Small intestine (tissue), 7 donors: ENCODE results near the gene RGN. TPM values are rescaled to one million over a fixed set of nuclear protein-coding genes. Genes with fewer than 3 reads are reported as not detected.

Source experiments
- DNase-seq, 2 donors: peaks; one replicate each; pipeline versions ENCODE4 v3.0.0 to v3.0.0-alpha.2; 2013
- FAIRE-seq: peaks from 2 replicates; lab custom pipeline; 2012; peaks lifted over from hg19 to GRCh38; lab: Jason Lieb, UNC
- H3K27ac ChIP-seq, 3 donors: one replicate each; pipeline ENCODE4 v1.5.1; 2013; ENCODE audit warnings: low read length in 2 of 3, mild to moderate bottlenecking in 2 of 3, control low read depth in 1 of 3, inconsistent platforms in 1 of 3, low read depth in 1 of 3, moderate library complexity in 1 of 3
- H3K27me3 ChIP-seq, 3 donors: one replicate each; pipeline ENCODE4 v1.6.1; 2013; ENCODE audit warnings: low read length in 3 of 3, inconsistent platforms in 1 of 3; ENCODE audit not compliant: control insufficient read depth in 3 of 3, insufficient read depth in 3 of 3
- H3K36me3 ChIP-seq, 3 donors: one replicate each; pipeline ENCODE4 v1.6.1; 2013; ENCODE audit warnings: low read length in 3 of 3, inconsistent platforms in 1 of 3, low read depth in 1 of 3, mild to moderate bottlenecking in 1 of 3, moderate library complexity in 1 of 3; ENCODE audit not compliant: control insufficient read depth in 3 of 3, insufficient read depth in 2 of 3
- H3K4me1 ChIP-seq, 3 donors: one replicate each; pipeline ENCODE4 v1.6.1; 2013; ENCODE audit warnings: low read length in 2 of 3, inconsistent platforms in 1 of 3, low read depth in 1 of 3, mild to moderate bottlenecking in 1 of 3, moderate library complexity in 1 of 3; ENCODE audit not compliant: control insufficient read depth in 3 of 3, insufficient read depth in 2 of 3
- H3K4me3 ChIP-seq, 3 donors: one replicate each; pipeline ENCODE4 v1.5.1; 2013; ENCODE audit warnings: low read length in 3 of 3, control low read depth in 1 of 3, inconsistent platforms in 1 of 3, low read depth in 1 of 3, mild to moderate bottlenecking in 1 of 3, moderate library complexity in 1 of 3
- H3K9me3 ChIP-seq, 2 donors: one replicate each; pipeline ENCODE4 v1.6.1; 2013; ENCODE audit warnings: low read depth in 1 of 2, low read length in 1 of 2; ENCODE audit not compliant: control insufficient read depth in 2 of 2, insufficient read depth in 1 of 2
- WGBS, 3 donors: extraction: QIAGEN DNeasy Blood & Tissue Kit; methylation state at CpG; one replicate each; pipeline ENCODE4 v1.1.7; 2013; 5-methylcytosine and 5-hydroxymethylcytosine counted together
- polyA plus RNA-seq, 4 donors: library from polyadenylated mRNA; stranded (reverse) in 3 of 4; unstranded in 1 of 4; fragments of 200-250 nt in 3 of 4; fragments of 120-200 nt in 1 of 4; gene quantifications; one replicate each; pipeline versions ENCODE4 v1.2.1 to v1.2.3, GENCODE V29; 2013
- donor health status: healthy with polysubstance abuse.
- donor health status: control.
- donor health status: control.
- donor health status: Bipolar disorder and iron deficiency.
- donor health status: healthy.

Gene RGN
- polyA plus RNA-seq, 4 donors, result 1.8 to 315 (median 33.0) TPM

GRCh38 chrX:47068214-47068613, 10.0 kb upstream of the RGN start:
- Histone ChIP-seq H3K9me3 (no peaks in the 10 kb centered on the region), H3K27ac (no peak overlapping the region), H3K27me3 (no peaks in the 10 kb centered on the region), H3K4me3 (no peak overlapping the region), H3K4me1 (peaks cover 0 to 5% (median 0%) of the 10 kb centered on the region in 3 donors), H3K36me3 (no peaks in the 10 kb centered on the region)
- DNase-seq (no peak), FAIRE-seq (no peak)
- WGBS, 3 donors, result 36 to 46% (median 43%) methylated on average over 3 of the region's 3 CpGs

GRCh38 chrX:47068720-47069119, 9.5 kb upstream of the RGN start:
- Histone ChIP-seq H3K36me3 (no peaks in the 10 kb centered on the region), H3K27me3 (no peaks in the 10 kb centered on the region), H3K27ac (no peak overlapping the region), H3K9me3 (no peaks in the 10 kb centered on the region), H3K4me1 (peaks cover 0 to 5% (median 0%) of the 10 kb centered on the region in 3 donors), H3K4me3 (no peak overlapping the region)
- no peak for DNase-seq
- no peak for FAIRE-seq

- peak overlapping the region in 1 of 3 donors; percentile 81 for H3K27ac ChIP-seq
Measured at GRCh38 chrX:47080215-47080914, 2.1 kb downstream of the RGN start.

GRCh38 chrX:47080915-47081236, 2.6 kb downstream of the RGN start:
- FAIRE-seq (no peak), DNase-seq (no peak)
- peak overlapping the region in 1 of 3 donors; percentile 27 for H3K4me3 ChIP-seq
- WGBS, 3 donors, result 34 to 67% (median 41%) methylated on average over 5 of the region's 5 CpGs
- H3K27me3 ChIP-seq, result no peaks in the 10 kb centered on the region
- peak overlapping the region in 1 of 3 donors; percentile 81 for H3K27ac ChIP-seq
- H3K4me1 ChIP-seq, result peaks cover 0 to 10% (median 0%) of the 10 kb centered on the region in 3 donors
- peaks cover 0 to 14% (median 0%) of the 10 kb centered on the region in 3 donors for H3K36me3 ChIP-seq
- no peaks in the 10 kb centered on the region for H3K9me3 ChIP-seq

More at GRCh38 chrX:47080215-47080914, 2.1 kb downstream of the RGN start:
- H3K36me3 ChIP-seq, result peaks cover 0 to 14% (median 0%) of the 10 kb centered on the region in 3 donors
- H3K9me3 ChIP-seq, result no peaks in the 10 kb centered on the region
- 36 to 65% (median 49%) methylated on average over 9 of the region's 9 CpGs for WGBS, 3 donors
- FAIRE-seq (no peak), DNase-seq (peak in 1 of 2 donors; percentile 49)
- peak overlapping the region in 1 of 3 donors; percentile 27 for H3K4me3 ChIP-seq
- peaks cover 0 to 10% (median 0%) of the 10 kb centered on the region in 3 donors for H3K4me1 ChIP-seq
- no peaks in the 10 kb centered on the region for H3K27me3 ChIP-seq

- no peak overlapping the region for H3K4me3 ChIP-seq
- no peak for FAIRE-seq
- no peaks in the 10 kb centered on the region for H3K4me1 ChIP-seq
- H3K27ac ChIP-seq, result peak overlapping the region in 2 of 3 donors; percentile 1 to 4
- H3K36me3 ChIP-seq, result peaks cover 0 to 17% (median 0%) of the 10 kb centered on the region in 3 donors
- WGBS, 3 donors, result 23 to 30% (median 29%) methylated on average over 4 of the region's 4 CpGs
- peak; percentile 10 to 31 for DNase-seq
- no peaks in the 10 kb centered on the region for H3K9me3 ChIP-seq
- H3K27me3 ChIP-seq, result no peaks in the 10 kb centered on the region
Measured at GRCh38 chrX:47091149-47091775, 13.0 kb downstream of the RGN start.

GRCh38 chrX:47093248-47093647, 15.0 kb downstream of the RGN start:
- Histone ChIP-seq H3K27me3 (peaks cover 0 to 2% (median 0%) of the 10 kb centered on the region in 3 donors), H3K36me3 (peaks cover 0 to 16% (median 0%) of the 10 kb centered on the region in 3 donors), H3K4me1 (no peaks in the 10 kb centered on the region), H3K4me3 (no peak overlapping the region), H3K27ac (no peak overlapping the region), H3K9me3 (no peaks in the 10 kb centered on the region)
- 0 to 6% (median 3%) methylated on average over 1 of the region's 1 CpG for WGBS, 3 donors
- peak; percentile 35 to 46 for DNase-seq
- peak; percentile 68 for FAIRE-seq

GRCh38 chrX:47093860-47094259, 15.6 kb downstream of the RGN start:
- Histone ChIP-seq H3K9me3 (no peaks in the 10 kb centered on the region), H3K27me3 (peaks cover 0 to 2% (median 0%) of the 10 kb centered on the region in 3 donors), H3K27ac (no peak overlapping the region), H3K4me1 (no peaks in the 10 kb centered on the region), H3K4me3 (no peak overlapping the region), H3K36me3 (peaks cover 0 to 16% (median 0%) of the 10 kb centered on the region in 3 donors)
- DNase-seq (no peak), FAIRE-seq (no peak)
- WGBS, 3 donors, result 80 to 93% (median 83%) methylated on average over 11 of the region's 11 CpGs

GRCh38 chrX:47097018-47097417, 18.8 kb downstream of the RGN start:
- Histone ChIP-seq H3K4me3 (no peak overlapping the region), H3K27me3 (peaks cover 0 to 2% (median 0%) of the 10 kb centered on the region in 3 donors), H3K27ac (no peak overlapping the region), H3K36me3 (peaks cover 0 to 33% (median 0%) of the 10 kb centered on the region in 3 donors), H3K4me1 (no peaks in the 10 kb centered on the region), H3K9me3 (no peaks in the 10 kb centered on the region)
- FAIRE-seq, result no peak
- DNase-seq, result no peak
- WGBS, 3 donors, result 65 to 78% (median 73%) methylated on average over 4 of the region's 4 CpGs
